ENCODE measurements around the gene SHLD1. TPM values are rescaled to one million over a fixed set of nuclear protein-coding genes. Genes with fewer than 3 reads are reported as not detected.

Gene SHLD1
- total and polyA plus RNA-seq, 12 donors, result 3.2 to 8.5 (median 4.8) TPM

DNA sequence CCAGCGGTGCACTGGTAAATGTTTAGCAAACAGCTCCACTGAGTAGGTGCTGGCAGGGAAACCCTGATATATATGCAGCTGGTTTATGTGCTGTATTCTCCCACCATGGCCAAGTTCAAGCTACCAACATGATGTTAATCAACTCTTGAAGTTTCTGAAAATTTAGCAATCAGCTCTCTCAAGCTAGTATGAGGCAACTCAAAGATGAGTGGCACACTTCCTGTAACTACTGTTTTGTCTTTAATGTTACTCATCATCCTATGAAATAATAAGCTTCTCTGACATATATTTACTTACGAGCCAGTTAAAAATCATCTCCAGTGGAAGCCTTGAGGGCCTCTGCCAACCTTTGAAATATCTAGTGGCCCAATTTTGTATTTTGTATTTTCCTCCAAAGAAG lies 145.4 kb downstream of the SHLD1 start:
- Histone ChIP-seq H3K27me3 (peaks cover 0 to 6% (median 0%) of the 10 kb centered on the region in 7 donors), H3K36me3 (no peaks in the 10 kb centered on the region), H3K4me1 (peaks cover 0 to 4% (median 0%) of the 10 kb centered on the region in 9 donors), H3K27ac (no peak overlapping the region), H3K9me3 (no peaks in the 10 kb centered on the region), H3K4me3 (no peak overlapping the region)
- WGBS, 2 donors, result 80 to 82% methylated on average over 2 of the region's 2 CpGs
- ATAC-seq (no peak), DNase-seq (no peak)
- TF ChIP-seq, protein P1, sequence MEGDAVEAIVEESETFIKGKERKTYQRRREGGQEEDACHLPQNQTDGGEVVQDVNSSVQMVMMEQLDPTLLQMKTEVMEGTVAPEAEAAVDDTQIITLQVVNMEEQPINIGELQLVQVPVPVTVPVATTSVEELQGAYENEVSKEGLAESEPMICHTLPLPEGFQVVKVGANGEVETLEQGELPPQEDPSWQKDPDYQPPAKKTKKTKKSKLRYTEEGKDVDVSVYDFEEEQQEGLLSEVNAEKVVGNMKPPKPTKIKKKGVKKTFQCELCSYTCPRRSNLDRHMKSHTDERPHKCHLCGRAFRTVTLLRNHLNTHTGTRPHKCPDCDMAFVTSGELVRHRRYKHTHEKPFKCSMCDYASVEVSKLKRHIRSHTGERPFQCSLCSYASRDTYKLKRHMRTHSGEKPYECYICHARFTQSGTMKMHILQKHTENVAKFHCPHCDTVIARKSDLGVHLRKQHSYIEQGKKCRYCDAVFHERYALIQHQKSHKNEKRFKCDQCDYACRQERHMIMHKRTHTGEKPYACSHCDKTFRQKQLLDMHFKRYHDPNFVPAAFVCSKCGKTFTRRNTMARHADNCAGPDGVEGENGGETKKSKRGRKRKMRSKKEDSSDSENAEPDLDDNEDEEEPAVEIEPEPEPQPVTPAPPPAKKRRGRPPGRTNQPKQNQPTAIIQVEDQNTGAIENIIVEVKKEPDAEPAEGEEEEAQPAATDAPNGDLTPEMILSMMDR (IDR thresholded peaks at IDR 0.05), result no peak
- intact Hi-C loops (cut with DNase I), result no loop called here

DNA sequence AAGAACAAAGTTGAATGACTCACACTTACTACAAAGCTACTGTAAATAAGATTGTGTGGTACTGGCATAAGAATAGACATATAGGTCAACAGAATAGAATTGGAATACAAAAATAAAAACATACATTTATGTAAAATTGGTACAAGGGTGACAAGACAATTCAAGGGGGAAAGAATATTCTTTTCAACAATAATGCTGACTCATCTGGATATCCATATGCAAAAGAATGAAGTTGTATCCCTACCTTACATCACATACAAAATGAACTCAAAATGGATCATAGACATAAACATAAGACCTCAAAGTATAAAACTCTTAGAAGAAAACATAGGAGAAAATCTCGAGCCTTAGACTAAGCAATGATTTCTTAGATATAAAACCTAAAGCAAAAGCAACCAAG lies 149.2 kb downstream of the SHLD1 start:
- intact Hi-C loops (cut with DNase I), result no loop called here
- DNase-seq (no peak), ATAC-seq (no peak)
- peaks cover 0 to 6% (median 0%) of the 10 kb centered on the region in 7 donors for H3K27me3 ChIP-seq
- TF ChIP-seq, protein P1 (IDR thresholded peaks at IDR 0.05), result no peak
- no peak overlapping the region for H3K27ac ChIP-seq
- no peaks in the 10 kb centered on the region for H3K4me1 ChIP-seq
- H3K9me3 ChIP-seq, result no peaks in the 10 kb centered on the region
- no peak overlapping the region for H3K4me3 ChIP-seq
- WGBS, 2 donors, result 46 to 58% methylated on average over 1 of the region's 1 CpG
- H3K36me3 ChIP-seq, result no peaks in the 10 kb centered on the region

DNA sequence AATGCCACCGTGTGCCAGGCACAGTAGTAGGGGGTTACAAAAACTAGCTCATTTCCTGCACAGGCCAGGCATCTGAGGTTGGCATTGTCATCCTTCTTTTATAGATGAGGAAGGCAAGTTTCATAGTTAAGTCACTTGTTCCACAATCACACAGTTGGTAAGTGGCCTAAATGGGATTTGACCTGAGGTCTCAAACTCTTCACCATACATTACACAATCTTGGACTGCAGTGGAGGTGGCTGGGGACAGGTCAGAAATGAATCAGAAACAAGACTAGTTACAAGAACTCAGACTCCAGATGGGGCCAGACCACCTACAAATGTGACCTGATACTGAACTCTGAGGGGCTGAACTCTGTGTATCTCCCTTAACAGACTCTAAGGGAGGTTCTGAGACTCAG lies 150.7 kb downstream of the SHLD1 start:
- Histone ChIP-seq H3K9me3 (no peaks in the 10 kb centered on the region), H3K27me3 (peaks cover 0 to 6% (median 0%) of the 10 kb centered on the region in 7 donors), H3K36me3 (no peaks in the 10 kb centered on the region), H3K27ac (no peak overlapping the region), H3K4me3 (no peak overlapping the region), H3K4me1 (no peaks in the 10 kb centered on the region)
- DNase-seq (no peak), ATAC-seq (no peak)
- WGBS, 2 donors, result 70 to 79% methylated on average over 1 of the region's 1 CpG
- TF ChIP-seq, protein P1 (IDR thresholded peaks at IDR 0.05), result no peak
- intact Hi-C loops (cut with DNase I), result no loop called here

DNA sequence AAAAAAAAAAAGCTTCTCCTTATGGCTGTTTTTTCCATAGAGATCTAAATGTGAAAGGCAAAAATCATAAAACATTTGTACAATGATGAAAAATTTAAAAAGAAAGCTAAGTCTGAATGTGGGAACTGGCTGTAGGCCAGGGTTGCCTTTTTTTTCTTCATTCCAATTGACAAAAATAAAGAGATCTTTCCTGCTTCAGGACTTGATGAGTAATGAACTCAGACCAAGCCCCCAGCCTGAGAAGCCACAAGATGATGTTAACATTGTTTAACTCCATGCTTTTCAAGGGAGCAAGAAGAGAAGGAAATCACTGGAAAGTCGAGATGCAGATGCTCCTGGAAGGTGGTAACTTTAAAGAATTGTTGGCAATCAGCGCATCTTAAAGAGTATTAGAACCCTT lies 158.8 kb downstream of the SHLD1 start:
- H3K4me1 ChIP-seq, result peaks cover 0 to 13% (median 6%) of the 10 kb centered on the region in 9 donors
- no peak overlapping the region for H3K27ac ChIP-seq
- DNase-seq (no peak), ATAC-seq (no peak)
- TF ChIP-seq, protein P1 (IDR thresholded peaks at IDR 0.05), result no peak
- no peaks in the 10 kb centered on the region for H3K36me3 ChIP-seq
- intact Hi-C loops (cut with DNase I), result no loop called here
- WGBS, 2 donors, result 66% methylated on average over 2 of the region's 2 CpGs
- no peak overlapping the region for H3K4me3 ChIP-seq
- no peaks in the 10 kb centered on the region for H3K9me3 ChIP-seq
- H3K27me3 ChIP-seq, result peaks cover 0 to 57% (median 40%) of the 10 kb centered on the region in 7 donors
